Ascending aorta (tissue), 2 donors: ENCODE measurements around the gene H2AZ2. TPM values are rescaled to one million over a fixed set of nuclear protein-coding genes. Genes with fewer than 3 reads are reported as not detected.
"Not testable (repeated sequence)": the region's sequence is repeated elsewhere in the genome, so short reads cannot be mapped to it uniquely, and the experiment has no call there.

Experiments
- DNase-seq, 2 donors: peaks; one replicate each; pipeline ENCODE4 v3.0.0-alpha.2; 2019; ENCODE audit warnings: low spot score in 2 of 2
- H3K27ac ChIP-seq, 2 donors: fragments of 200-600 bp; sonication (generic); one replicate each; pipeline ENCODE4 v1.5.1; 2016 to 2017; ENCODE audit warnings: mild to moderate bottlenecking in 1 of 2
- H3K27me3 ChIP-seq: fragments of 200-600 bp; sonication (generic); one replicate; pipeline ENCODE4 v1.5.1; 2017
- H3K36me3 ChIP-seq, 2 donors: fragments of 200-600 bp; sonication (generic); one replicate each; pipeline ENCODE4 v1.5.1; 2016
- H3K4me1 ChIP-seq, 2 donors: fragments of 200-600 bp; sonication (generic); one replicate each; pipeline ENCODE4 v1.5.1; 2016 to 2017; ENCODE audit warnings: mild to moderate bottlenecking in 1 of 2
- H3K4me3 ChIP-seq, 2 donors: fragments of 200-600 bp; sonication (generic); one replicate each; pipeline ENCODE4 v1.5.1; 2016 to 2017; ENCODE audit warnings: mild to moderate bottlenecking in 1 of 2
- H3K9me3 ChIP-seq, 2 donors: fragments of 200-600 bp; sonication (generic); one replicate each; pipeline ENCODE4 v1.5.1; 2016
- CTCF ChIP-seq, 3 experiments: fragments of 200-600 bp in 2 of 3; fragments of 450-650 bp in 1 of 3; sonication (generic) in 2 of 3; IDR thresholded peaks; one replicate each; pipeline ENCODE4 v1.5.1; 2016 to 2019; ENCODE audit warnings: antibody characterized with exemption in 3 of 3, mild to moderate bottlenecking in 1 of 3, moderate library complexity in 1 of 3
- intact Hi-C: fragments of 100-400 bp; cut with DNase I; formaldehyde crosslinking; loops from one replicate; pipeline ENCODE4 v1.15.1; 2023
- total RNA-seq: library from RNA; depleted of rRNA; stranded (reverse); fragments of >200 nt; gene quantifications from one replicate; pipeline ENCODE4 v1.1.0, GENCODE V29; 2016

The H2AZ2 gene
- total RNA-seq, 1 donor from 2014 or later, result 128 TPM

- H3K36me3 ChIP-seq, result no peaks in the 10 kb centered on the region
- no peak for TF ChIP-seq CTCF (IDR thresholded peaks at IDR 0.05)
- intact Hi-C loops, result no loop called here
- H3K9me3 ChIP-seq, result no peaks in the 10 kb centered on the region
- no peak for DNase-seq
- no peak overlapping the region for H3K27ac ChIP-seq
- H3K4me3 ChIP-seq, result no peak overlapping the region
- no peaks in the 10 kb centered on the region for H3K4me1 ChIP-seq
- no peaks in the 10 kb centered on the region for H3K27me3 ChIP-seq
Measured at GRCh38 chr7:44814919-44815318, 33.0 kb downstream of the H2AZ2 start.

GRCh38 chr7:44811571-44811970, 36.3 kb downstream of the H2AZ2 start:
- intact Hi-C loops, result no loop called here
- Histone ChIP-seq H3K27ac (no peak overlapping the region), H3K4me1 (no peaks in the 10 kb centered on the region), H3K4me3 (no peak overlapping the region), H3K27me3 (no peaks in the 10 kb centered on the region), H3K9me3 (no peaks in the 10 kb centered on the region), H3K36me3 (no peaks in the 10 kb centered on the region)
- no peak for DNase-seq
- TF ChIP-seq CTCF (IDR thresholded peaks at IDR 0.05), result no peak

GRCh38 chr7:44811093-44811492, 36.8 kb downstream of the H2AZ2 start:
- Histone ChIP-seq H3K4me1 (no peaks in the 10 kb centered on the region), H3K9me3 (no peaks in the 10 kb centered on the region), H3K36me3 (no peaks in the 10 kb centered on the region), H3K4me3 (no peak overlapping the region), H3K27me3 (no peaks in the 10 kb centered on the region), H3K27ac (no peak overlapping the region)
- TF ChIP-seq CTCF (IDR thresholded peaks at IDR 0.05), result no peak
- intact Hi-C loops, result no loop called here
- DNase-seq, result no peak

- Histone ChIP-seq H3K36me3 (peaks cover 10 to 13% of the 10 kb centered on the region in 2 donors), H3K9me3 (no peaks in the 10 kb centered on the region), H3K4me1 (no peaks in the 10 kb centered on the region), H3K27me3 (no peaks in the 10 kb centered on the region), H3K27ac (no peak overlapping the region), H3K4me3 (no peak overlapping the region)
- no peak for TF ChIP-seq CTCF (IDR thresholded peaks at IDR 0.05)
- intact Hi-C loops, result no loop called here
- no peak for DNase-seq
Measured at GRCh38 chr7:44808914-44809393, 38.9 kb downstream of the H2AZ2 start.

GRCh38 chr7:44805950-44806349, 41.9 kb downstream of the H2AZ2 start:
- no peaks in the 10 kb centered on the region for H3K27me3 ChIP-seq
- H3K36me3 ChIP-seq, result peaks cover 36 to 43% of the 10 kb centered on the region in 2 donors
- intact Hi-C loops, result no loop called here
- H3K9me3 ChIP-seq, result no peaks in the 10 kb centered on the region
- H3K4me1 ChIP-seq, result no peaks in the 10 kb centered on the region
- no peak overlapping the region for H3K27ac ChIP-seq
- H3K4me3 ChIP-seq, result no peak overlapping the region
- DNase-seq, result no peak
- TF ChIP-seq CTCF (IDR thresholded peaks at IDR 0.05), result no peak

- H3K4me3 ChIP-seq, intact Hi-C loops, DNase-seq, H3K9me3 ChIP-seq, H3K4me1 ChIP-seq, H3K27me3 ChIP-seq, H3K27ac ChIP-seq: not testable (repeated sequence)
- H3K36me3 ChIP-seq, result peaks cover 52 to 63% of the 10 kb centered on the region in 2 donors
Measured at GRCh38 chr7:44803828-44804519, 43.9 kb downstream of the H2AZ2 start.
